Thymus (tissue), 11 donors: ENCODE results near the gene SCD5. TPM values are rescaled to one million over a fixed set of nuclear protein-coding genes. Genes with fewer than 3 reads are reported as not detected.
A peak's percentile ranks its signal among the peaks of the same experiment; 100 is the strongest.

Experiments used
- DNase-seq, 9 donors: peaks; one replicate each; pipeline ENCODE4 v3.0.0-alpha.2; 2013; ENCODE audit warnings: low spot score in 9 of 9, low read depth in 6 of 9, missing footprints in 1 of 9
- H3K27ac ChIP-seq, 2 donors: one replicate each; pipeline ENCODE4 v1.5.1; 2013; ENCODE audit warnings: control low read depth in 1 of 2, low read depth in 1 of 2, low read length in 1 of 2, mild to moderate bottlenecking in 1 of 2, moderate library complexity in 1 of 2
- H3K27me3 ChIP-seq, 2 donors: one replicate each; pipeline ENCODE4 v1.5.1; 2013; ENCODE audit warnings: low read length in 1 of 2; ENCODE audit not compliant: control insufficient read depth in 2 of 2, insufficient read depth in 1 of 2
- H3K36me3 ChIP-seq, 2 donors: one replicate each; pipeline ENCODE4 v1.5.1; 2013; ENCODE audit warnings: low read length in 1 of 2, mild to moderate bottlenecking in 1 of 2, moderate library complexity in 1 of 2; ENCODE audit not compliant: control insufficient read depth in 2 of 2, insufficient read depth in 2 of 2
- H3K4me1 ChIP-seq, 2 donors: one replicate each; pipeline ENCODE4 v1.5.1; 2013; ENCODE audit warnings: low read length in 2 of 2; ENCODE audit not compliant: control insufficient read depth in 2 of 2, insufficient read depth in 2 of 2
- H3K4me3 ChIP-seq, 2 donors: one replicate each; pipeline ENCODE4 v1.5.1; 2013; ENCODE audit warnings: low read length in 2 of 2, control low read depth in 1 of 2, mild to moderate bottlenecking in 1 of 2
- H3K9me3 ChIP-seq, 2 donors: one replicate each; pipeline ENCODE4 v1.5.1; 2013; ENCODE audit warnings: low read length in 1 of 2, mild to moderate bottlenecking in 1 of 2; ENCODE audit not compliant: control insufficient read depth in 2 of 2, insufficient read depth in 1 of 2
- WGBS: extraction: QIAGEN DNeasy Blood & Tissue Kit; methylation state at CpG from one replicate; pipeline ENCODE4 v1.1.7; 2013; 5-methylcytosine and 5-hydroxymethylcytosine counted together
- polyA plus RNA-seq: library from polyadenylated mRNA; stranded (reverse); fragments of 200-250 nt; gene quantifications from one replicate; pipeline ENCODE4 v1.2.3, GENCODE V29; 2013
- total RNA-seq: library from RNA; stranded (reverse); fragments of 120-200 nt; gene quantifications from one replicate; pipeline ENCODE4 v1.2.4, GENCODE V29; 2013
- donor health status: healthy.

The SCD5 gene
- total and polyA plus RNA-seq, 2 donors: 6.5 to 20.1 TPM

GRCh38 chr4:82787342-82787741 is 11.3 kb downstream of the SCD5 start:
- no peaks in the 10 kb centered on the region for H3K27me3 ChIP-seq
- no peaks in the 10 kb centered on the region for H3K36me3 ChIP-seq
- H3K9me3 ChIP-seq: no peaks in the 10 kb centered on the region
- no peak overlapping the region for H3K4me3 ChIP-seq
- no peak overlapping the region for H3K27ac ChIP-seq
- no peak for DNase-seq
- H3K4me1 ChIP-seq: no peaks in the 10 kb centered on the region
- 98% methylated on average over 4 of the region's 4 CpGs for WGBS

- 72% methylated on average over 4 of the region's 4 CpGs for WGBS
- no peaks in the 10 kb centered on the region for H3K36me3 ChIP-seq
- no peak for DNase-seq
- no peaks in the 10 kb centered on the region for H3K4me1 ChIP-seq
- no peaks in the 10 kb centered on the region for H3K9me3 ChIP-seq
- H3K27ac ChIP-seq: no peak overlapping the region
- H3K4me3 ChIP-seq: no peak overlapping the region
- no peaks in the 10 kb centered on the region for H3K27me3 ChIP-seq
Measured at GRCh38 chr4:82786828-82787227, 11.8 kb downstream of the SCD5 start.

GRCh38 chr4:82785611-82786400 is 12.8 kb downstream of the SCD5 start:
- no peak overlapping the region for H3K4me3 ChIP-seq
- no peaks in the 10 kb centered on the region for H3K36me3 ChIP-seq
- 91% methylated on average over 5 of the region's 5 CpGs for WGBS
- no peak for DNase-seq
- no peak overlapping the region for H3K27ac ChIP-seq
- H3K27me3 ChIP-seq: no peaks in the 10 kb centered on the region
- peaks cover 0 to under 1% of the 10 kb centered on the region in 2 donors for H3K4me1 ChIP-seq
- no peaks in the 10 kb centered on the region for H3K9me3 ChIP-seq

GRCh38 chr4:82784681-82785610 is 13.7 kb downstream of the SCD5 start:
- peaks cover 4 to 6% of the 10 kb centered on the region in 2 donors for H3K4me1 ChIP-seq
- 52% methylated on average over 9 of the region's 9 CpGs for WGBS
- no peak overlapping the region for H3K4me3 ChIP-seq
- no peak overlapping the region for H3K27ac ChIP-seq
- no peaks in the 10 kb centered on the region for H3K36me3 ChIP-seq
- H3K9me3 ChIP-seq: no peaks in the 10 kb centered on the region
- H3K27me3 ChIP-seq: no peaks in the 10 kb centered on the region
- DNase-seq: no peak

GRCh38 chr4:82782626-82783345 is 15.8 kb downstream of the SCD5 start:
- H3K27me3 ChIP-seq: no peaks in the 10 kb centered on the region
- H3K9me3 ChIP-seq: no peaks in the 10 kb centered on the region
- H3K4me1 ChIP-seq: peaks cover 4 to 6% of the 10 kb centered on the region in 2 donors
- no peak overlapping the region for H3K27ac ChIP-seq
- no peak for DNase-seq
- no peaks in the 10 kb centered on the region for H3K36me3 ChIP-seq
- 89% methylated on average over 5 of the region's 5 CpGs for WGBS
- no peak overlapping the region for H3K4me3 ChIP-seq

- H3K4me1 ChIP-seq: peaks cover 4 to 6% of the 10 kb centered on the region in 2 donors
- H3K27ac ChIP-seq: no peak overlapping the region
- no peak overlapping the region for H3K4me3 ChIP-seq
- H3K27me3 ChIP-seq: no peaks in the 10 kb centered on the region
- peak in 3 of 9 donors; percentile 4 to 41 (median 10) for DNase-seq
- 38% methylated on average over 10 of the region's 10 CpGs for WGBS
- H3K36me3 ChIP-seq: no peaks in the 10 kb centered on the region
- no peaks in the 10 kb centered on the region for H3K9me3 ChIP-seq
Measured at GRCh38 chr4:82780752-82781231, 17.8 kb downstream of the SCD5 start.

GRCh38 chr4:82780170-82780751 is 18.3 kb downstream of the SCD5 start:
- DNase-seq: no peak
- Histone ChIP-seq H3K36me3 (no peaks in the 10 kb centered on the region), H3K27ac (no peak overlapping the region), H3K9me3 (no peaks in the 10 kb centered on the region), H3K27me3 (no peaks in the 10 kb centered on the region), H3K4me3 (no peak overlapping the region), H3K4me1 (peaks cover 4 to 6% of the 10 kb centered on the region in 2 donors)
- 84% methylated on average over 1 of the region's 1 CpG for WGBS

GRCh38 chr4:82779032-82779431 is 19.6 kb downstream of the SCD5 start:
- WGBS: 89% methylated on average over 11 of the region's 11 CpGs
- Histone ChIP-seq H3K4me1 (peaks cover 4 to 6% of the 10 kb centered on the region in 2 donors), H3K9me3 (no peaks in the 10 kb centered on the region), H3K4me3 (no peak overlapping the region), H3K27me3 (no peaks in the 10 kb centered on the region), H3K27ac (no peak overlapping the region), H3K36me3 (no peaks in the 10 kb centered on the region)
- no peak for DNase-seq
